ENCODE results near the gene PPP2R5A. TPM values are rescaled to one million over a fixed set of nuclear protein-coding genes. Genes with fewer than 3 reads are reported as not detected.
"Not testable (repeated sequence)": the region's sequence is repeated elsewhere in the genome, so short reads cannot be mapped to it uniquely, and the experiment has no call there.

Gene PPP2R5A
- total RNA-seq, 2 experiments from 2014 or later: 32.9 to 34.3 TPM

DNA sequence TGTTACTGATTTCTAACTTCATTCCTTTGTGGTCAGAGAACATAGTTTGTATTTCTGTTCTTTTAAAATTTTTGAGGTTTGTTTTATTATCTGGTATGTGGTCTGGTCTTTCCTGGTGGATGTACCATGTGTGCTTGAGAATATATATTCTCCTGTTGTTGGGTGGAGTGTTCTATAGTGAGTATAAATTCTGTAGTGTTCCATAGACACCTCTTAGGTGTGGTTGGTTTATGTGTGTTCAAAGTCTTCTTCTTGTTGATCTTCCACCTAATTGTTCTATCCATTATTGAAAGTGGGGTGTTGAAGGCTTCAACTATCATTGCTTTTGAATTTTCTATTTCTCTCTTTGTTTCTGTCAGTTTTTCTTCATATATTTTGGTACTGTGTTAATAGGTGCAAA is 20.1 kb downstream of the PPP2R5A start:
- DNase-seq: no peak
- Mint-ChIP-seq H3K27me3 (no peaks in the 10 kb centered on the region), H3K36me3 (peaks cover 52% of the 10 kb centered on the region), H3K4me3 (no peak overlapping the region), H3K27ac (no peak overlapping the region), H3K4me1 (peaks cover 39% of the 10 kb centered on the region), H3K9me3 (peaks cover 12% of the 10 kb centered on the region)

- H3K36me3 Mint-ChIP-seq: peaks cover 56% of the 10 kb centered on the region
Observed at GRCh38 chr1:212305984-212306452, 20.8 kb downstream of the PPP2R5A start.

DNA sequence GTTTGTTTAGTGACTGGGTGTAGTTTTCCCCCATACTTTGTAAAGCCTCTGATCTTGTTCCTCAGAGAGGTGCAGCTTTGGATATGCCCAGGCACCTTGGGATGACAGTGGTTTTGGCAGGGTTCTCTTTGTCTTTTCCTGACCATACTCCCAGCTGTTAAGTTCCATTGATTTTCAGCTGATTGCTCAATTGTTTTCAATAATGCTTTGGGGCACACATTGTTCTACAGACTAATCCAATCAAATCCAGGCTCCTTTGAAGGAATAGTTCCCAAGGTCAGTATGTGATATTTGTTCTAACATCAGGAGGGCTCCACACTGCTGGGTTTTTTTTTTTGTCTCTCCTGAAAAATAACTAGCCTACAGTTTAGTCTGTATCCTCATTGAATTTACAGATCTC is 24.8 kb downstream of the PPP2R5A start:
- peaks cover 60% of the 10 kb centered on the region for H3K36me3 Mint-ChIP-seq
- no peak overlapping the region for H3K27ac Mint-ChIP-seq
- DNase-seq: no peak
- H3K9me3 Mint-ChIP-seq: peaks cover 16% of the 10 kb centered on the region
- no peaks in the 10 kb centered on the region for H3K27me3 Mint-ChIP-seq
- H3K4me3 Mint-ChIP-seq: no peak overlapping the region
- H3K4me1 Mint-ChIP-seq: peaks cover 24% of the 10 kb centered on the region

More at GRCh38 chr1:212305984-212306452, 20.8 kb downstream of the PPP2R5A start:
- H3K27me3 Mint-ChIP-seq, H3K4me3 Mint-ChIP-seq, DNase-seq, H3K27ac Mint-ChIP-seq: not testable (repeated sequence)
- peaks cover 41% of the 10 kb centered on the region for H3K4me1 Mint-ChIP-seq
- peaks cover 12% of the 10 kb centered on the region for H3K9me3 Mint-ChIP-seq

DNA sequence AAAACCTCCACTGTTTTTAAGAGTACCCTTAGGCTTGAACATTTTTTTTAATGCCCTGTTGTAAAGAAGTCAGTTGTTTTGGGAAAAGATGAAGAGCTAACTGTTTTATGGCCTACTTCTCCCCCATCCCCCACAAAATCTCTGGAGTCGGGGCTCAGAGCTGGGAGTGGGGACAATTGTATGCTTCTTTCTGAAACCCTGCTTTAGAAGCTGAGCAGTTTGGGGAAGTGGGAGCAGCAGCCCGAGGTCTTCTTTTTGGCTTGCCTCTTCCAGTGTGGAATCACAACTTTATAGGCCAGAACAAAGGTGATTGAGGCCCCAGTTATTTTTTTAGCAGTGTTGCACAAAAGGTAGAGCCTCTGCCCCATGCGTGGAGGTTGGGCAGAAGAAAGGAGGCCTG is 25.2 kb downstream of the PPP2R5A start:
- Mint-ChIP-seq H3K27me3 (no peaks in the 10 kb centered on the region), H3K27ac (no peak overlapping the region), H3K4me1 (peaks cover 26% of the 10 kb centered on the region), H3K36me3 (peaks cover 57% of the 10 kb centered on the region), H3K9me3 (peaks cover 15% of the 10 kb centered on the region), H3K4me3 (no peak overlapping the region)
- no peak for DNase-seq

DNA sequence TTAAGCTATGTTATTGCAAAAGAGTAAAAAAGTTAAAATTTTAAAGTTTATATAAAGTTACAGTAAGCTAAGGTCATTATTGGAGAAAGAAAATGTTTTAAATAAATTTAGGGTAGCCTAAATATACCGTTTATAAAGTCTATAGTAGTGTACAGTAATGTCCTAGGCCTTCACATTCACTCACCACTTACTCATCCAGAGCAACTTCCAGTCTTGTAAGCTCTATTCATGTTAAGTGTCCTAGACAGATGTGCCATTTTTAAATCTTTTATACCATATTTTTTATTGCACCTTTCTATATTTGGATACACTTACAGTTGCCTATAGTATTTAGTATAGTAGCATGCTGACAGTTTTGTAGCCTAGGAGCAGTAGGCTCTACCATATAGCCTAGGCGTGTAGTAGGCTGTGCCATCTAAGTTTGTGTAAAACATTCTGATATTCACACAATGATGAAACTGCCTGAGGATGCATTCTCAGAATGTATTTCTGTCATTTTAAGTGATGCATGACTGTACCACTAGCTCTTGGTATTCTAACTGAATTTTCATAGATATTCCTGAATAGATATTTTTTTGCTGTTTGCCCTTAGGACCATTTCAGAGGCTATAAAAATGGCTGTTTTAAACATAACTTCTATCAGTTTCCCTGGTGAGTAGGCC is 26.8 kb downstream of the PPP2R5A start:
- peaks cover 8% of the 10 kb centered on the region for H3K9me3 Mint-ChIP-seq
- H3K4me1 Mint-ChIP-seq: peaks cover 37% of the 10 kb centered on the region
- H3K27ac Mint-ChIP-seq: no peak overlapping the region
- H3K27me3 Mint-ChIP-seq: no peaks in the 10 kb centered on the region
- DNase-seq: no peak
- peaks cover 52% of the 10 kb centered on the region for H3K36me3 Mint-ChIP-seq
- H3K4me3 Mint-ChIP-seq: no peak overlapping the region

- no peak for DNase-seq
- H3K27me3 Mint-ChIP-seq: no peaks in the 10 kb centered on the region
- H3K27ac Mint-ChIP-seq: no peak overlapping the region
- H3K4me3 Mint-ChIP-seq: no peak overlapping the region
- peaks cover 44% of the 10 kb centered on the region for H3K4me1 Mint-ChIP-seq
- peaks cover 45% of the 10 kb centered on the region for H3K36me3 Mint-ChIP-seq
- H3K9me3 Mint-ChIP-seq: peaks cover 6% of the 10 kb centered on the region
Observed at GRCh38 chr1:212313616-212314015, 28.4 kb downstream of the PPP2R5A start.

DNA sequence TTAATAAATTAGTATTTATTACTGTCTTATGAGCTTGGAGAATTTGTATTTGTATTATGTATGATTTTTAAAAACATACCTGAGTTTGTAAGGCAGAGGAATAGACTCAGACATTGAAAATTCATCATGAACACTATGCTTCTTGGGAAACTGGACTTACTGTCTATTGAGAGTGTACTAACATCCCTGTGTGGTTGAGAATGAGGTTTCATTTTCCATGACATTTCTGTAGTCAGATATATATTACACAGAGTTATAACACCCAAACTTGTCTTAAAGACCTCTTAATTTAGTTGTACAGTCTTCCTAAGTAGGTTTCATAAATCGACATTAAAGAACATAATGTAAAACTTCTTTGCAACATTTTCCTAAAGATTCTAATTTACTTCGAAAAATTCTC is 30.0 kb downstream of the PPP2R5A start:
- H3K36me3 Mint-ChIP-seq: peaks cover 34% of the 10 kb centered on the region
- H3K27me3 Mint-ChIP-seq: no peaks in the 10 kb centered on the region
- DNase-seq: no peak
- H3K9me3 Mint-ChIP-seq: peaks cover 5% of the 10 kb centered on the region
- no peak overlapping the region for H3K27ac Mint-ChIP-seq
- no peak overlapping the region for H3K4me3 Mint-ChIP-seq
- H3K4me1 Mint-ChIP-seq: peaks cover 36% of the 10 kb centered on the region

DNA sequence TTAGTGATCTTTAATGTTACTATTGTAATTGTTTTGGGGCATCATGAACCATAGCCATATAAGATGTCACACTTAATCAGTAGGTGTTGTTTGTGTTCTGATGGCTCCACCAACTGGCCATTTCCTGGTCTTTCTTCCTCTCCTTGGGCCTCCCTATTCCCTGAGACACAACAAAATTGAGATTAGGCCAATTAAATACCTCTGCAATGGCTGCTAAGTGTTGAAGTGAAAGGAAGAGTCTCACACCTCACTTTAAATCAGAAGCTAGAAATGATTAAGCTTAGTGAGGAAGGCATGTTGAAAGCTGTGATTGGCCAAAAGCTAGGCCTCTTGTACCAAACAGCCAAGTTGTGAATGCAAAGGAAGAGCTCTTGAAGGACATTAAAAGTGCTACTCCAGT is 30.7 kb downstream of the PPP2R5A start:
- Mint-ChIP-seq H3K4me3 (no peak overlapping the region), H3K36me3 (peaks cover 30% of the 10 kb centered on the region), H3K27ac (peak overlapping the region; percentile 41), H3K27me3 (no peaks in the 10 kb centered on the region), H3K4me1 (peaks cover 31% of the 10 kb centered on the region), H3K9me3 (peaks cover 4% of the 10 kb centered on the region)
- no peak for DNase-seq

DNA sequence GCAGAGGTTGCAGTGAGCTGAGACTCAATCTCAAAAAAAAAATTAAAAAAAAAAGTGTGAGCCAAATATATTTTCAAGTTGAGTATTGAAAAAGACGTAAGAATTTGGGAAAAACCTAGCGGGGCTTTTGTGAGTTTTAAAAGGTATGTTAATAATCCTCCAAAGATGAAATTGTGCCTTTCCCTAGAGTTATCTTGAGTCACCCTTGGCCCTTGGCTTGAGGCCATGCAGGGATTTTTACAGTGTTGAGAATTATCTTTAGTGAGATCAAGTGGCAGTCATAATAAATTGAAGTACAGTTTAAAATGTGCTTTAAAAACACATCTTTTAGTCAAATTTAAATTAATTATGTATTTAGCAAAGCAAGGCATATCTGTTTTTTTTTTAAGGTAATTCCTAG is 32.7 kb downstream of the PPP2R5A start:
- H3K4me1 Mint-ChIP-seq: peaks cover 31% of the 10 kb centered on the region
- DNase-seq: no peak
- no peak overlapping the region for H3K4me3 Mint-ChIP-seq
- H3K27me3 Mint-ChIP-seq: no peaks in the 10 kb centered on the region
- peaks cover 21% of the 10 kb centered on the region for H3K36me3 Mint-ChIP-seq
- H3K27ac Mint-ChIP-seq: no peak overlapping the region
- no peaks in the 10 kb centered on the region for H3K9me3 Mint-ChIP-seq

- Mint-ChIP-seq H3K36me3 (peaks cover 16% of the 10 kb centered on the region), H3K4me1 (peaks cover 28% of the 10 kb centered on the region)
- H3K4me3 Mint-ChIP-seq, H3K27ac Mint-ChIP-seq, DNase-seq, H3K9me3 Mint-ChIP-seq, H3K27me3 Mint-ChIP-seq: not testable (repeated sequence)
Observed at GRCh38 chr1:212321031-212321430, 35.8 kb downstream of the PPP2R5A start.

DNA sequence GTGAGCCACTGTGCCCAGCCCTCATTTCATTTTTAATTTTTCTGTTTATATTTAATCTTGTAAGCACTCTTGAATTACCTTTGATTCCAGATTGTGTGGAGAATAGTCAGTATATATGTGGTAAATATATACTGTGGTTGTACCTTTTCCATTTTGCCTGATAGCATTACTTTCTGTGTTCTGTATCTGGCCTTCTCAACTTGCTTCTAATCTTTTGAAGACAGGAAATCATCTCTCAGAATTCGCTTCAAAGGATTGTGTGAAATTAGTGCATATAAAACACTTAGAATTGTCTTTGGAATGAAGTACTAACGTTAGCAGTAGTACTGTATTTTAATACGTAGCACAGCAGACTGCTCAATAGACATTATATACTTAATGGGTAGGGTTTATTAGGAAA is 37.9 kb downstream of the PPP2R5A start:
- H3K9me3 Mint-ChIP-seq: no peaks in the 10 kb centered on the region
- no peak overlapping the region for H3K4me3 Mint-ChIP-seq
- H3K4me1 Mint-ChIP-seq: peaks cover 17% of the 10 kb centered on the region
- DNase-seq: no peak
- peak overlapping the region; percentile 20 for H3K27ac Mint-ChIP-seq
- no peaks in the 10 kb centered on the region for H3K27me3 Mint-ChIP-seq
- H3K36me3 Mint-ChIP-seq: peaks cover 14% of the 10 kb centered on the region

DNA sequence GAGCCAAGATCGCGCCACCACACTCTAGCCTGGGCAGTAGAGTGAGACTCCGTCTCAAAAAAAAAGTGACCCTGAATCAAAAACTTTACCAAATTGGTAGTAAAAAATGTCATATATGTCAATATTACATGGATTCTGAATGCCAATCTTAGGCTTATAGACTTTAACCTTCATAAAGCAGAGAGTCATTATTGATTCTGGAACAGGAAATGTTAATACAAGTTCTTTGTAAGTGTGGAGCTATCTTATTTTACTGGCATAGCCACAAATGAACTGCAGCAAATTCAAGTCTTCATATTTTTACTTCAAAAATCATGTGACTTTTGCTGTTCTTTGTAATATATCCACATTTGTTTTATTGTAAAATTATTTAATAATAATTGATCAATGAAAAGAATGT is 41.3 kb downstream of the PPP2R5A start:
- Mint-ChIP-seq H3K9me3 (no peaks in the 10 kb centered on the region), H3K36me3 (peaks cover 13% of the 10 kb centered on the region), H3K27ac (no peak overlapping the region), H3K4me3 (no peak overlapping the region), H3K27me3 (no peaks in the 10 kb centered on the region), H3K4me1 (peaks cover 15% of the 10 kb centered on the region)
- no peak for DNase-seq

DNA sequence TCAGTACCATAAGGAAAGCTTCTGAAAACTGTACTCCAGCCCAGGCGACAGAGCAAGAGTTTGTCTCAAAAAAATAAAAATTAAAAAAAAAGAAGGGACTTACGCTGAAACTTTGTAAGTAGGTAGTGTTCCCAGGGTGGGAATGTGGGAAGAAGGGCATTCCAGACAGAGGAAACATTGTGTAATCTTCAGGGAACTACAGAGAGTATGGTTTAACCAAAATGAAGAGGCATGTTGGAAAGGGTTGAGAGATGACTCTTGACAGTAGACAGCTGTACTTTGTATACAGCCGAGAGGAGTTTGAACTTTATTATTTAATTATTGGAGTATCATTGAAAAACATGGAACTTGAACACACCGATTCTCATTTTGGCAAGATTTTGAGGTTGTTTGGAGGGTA is 43.0 kb downstream of the PPP2R5A start:
- H3K27ac Mint-ChIP-seq: no peak overlapping the region
- no peak overlapping the region for H3K4me3 Mint-ChIP-seq
- H3K4me1 Mint-ChIP-seq: peaks cover 10% of the 10 kb centered on the region
- peaks cover 11% of the 10 kb centered on the region for H3K36me3 Mint-ChIP-seq
- H3K27me3 Mint-ChIP-seq: no peaks in the 10 kb centered on the region
- no peaks in the 10 kb centered on the region for H3K9me3 Mint-ChIP-seq
- DNase-seq: no peak

GRCh38 chr1:212329105-212329504 is 43.9 kb downstream of the PPP2R5A start:
- Mint-ChIP-seq H3K27ac (no peak overlapping the region), H3K36me3 (peaks cover 16% of the 10 kb centered on the region), H3K4me1 (peaks cover 6% of the 10 kb centered on the region), H3K4me3 (no peak overlapping the region), H3K9me3 (no peaks in the 10 kb centered on the region), H3K27me3 (no peaks in the 10 kb centered on the region)
- no peak for DNase-seq

DNA sequence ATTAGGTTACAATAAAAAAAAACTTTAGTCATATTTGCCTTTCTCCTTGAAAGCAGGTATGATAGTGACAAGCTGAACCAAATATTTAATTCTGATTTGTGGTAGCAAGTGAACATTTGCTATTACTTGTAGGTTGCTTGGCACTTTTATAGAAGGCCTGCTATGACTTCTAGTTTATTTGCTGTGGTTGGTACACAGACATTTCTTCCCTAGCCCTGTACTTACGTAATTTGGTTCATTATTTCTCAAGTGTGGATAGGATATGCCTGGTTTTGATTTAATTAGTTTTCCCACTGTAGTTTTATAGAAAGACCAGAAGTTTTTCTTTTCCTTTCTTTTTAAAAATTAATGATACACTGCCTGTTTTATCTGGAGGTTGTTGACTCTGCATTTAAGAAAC is 55.9 kb downstream of the PPP2R5A start:
- no peak overlapping the region for H3K4me3 Mint-ChIP-seq
- H3K36me3 Mint-ChIP-seq: peaks cover 13% of the 10 kb centered on the region
- peaks cover 4% of the 10 kb centered on the region for H3K4me1 Mint-ChIP-seq
- no peak overlapping the region for H3K27ac Mint-ChIP-seq
- no peaks in the 10 kb centered on the region for H3K9me3 Mint-ChIP-seq
- no peaks in the 10 kb centered on the region for H3K27me3 Mint-ChIP-seq
- no peak for DNase-seq

- Mint-ChIP-seq H3K9me3 (no peaks in the 10 kb centered on the region), H3K4me3 (no peak overlapping the region), H3K4me1 (peaks cover 3% of the 10 kb centered on the region), H3K27ac (no peak overlapping the region), H3K36me3 (peaks cover 5% of the 10 kb centered on the region), H3K27me3 (no peaks in the 10 kb centered on the region)
- DNase-seq: no peak
Observed at GRCh38 chr1:212344905-212345304, 59.7 kb downstream of the PPP2R5A start.
